A549 (cell line): ENCODE measurements around the gene ZNF511. TPM values are rescaled to one million over a fixed set of nuclear protein-coding genes. Genes with fewer than 3 reads are reported as not detected.

Experiments
- ATAC-seq, 2 experiments: fragments of 200-7000 bp in 1 of 2; fragments of >200 bp in 1 of 2; cut with Nextera tagmentation in 1 of 2; cut with Tn5 transposase in 1 of 2; 3 replicates each; pipeline versions ENCODE4 v1.8.0 to v1.9.1; 2018 to 2020; ENCODE audit warnings: mild to moderate bottlenecking in 1 of 2, moderate library complexity in 1 of 2
- CTCF ChIA-PET: fragments of 300-600 bp; sonication (Branson Sonifier 250); formaldehyde crosslinking; extraction: SDS; loops from one replicate; lab custom pipeline; 2021; ENCODE audit warnings: antibody characterized with exemption, inconsistent platforms; lab: Yijun Ruan, JAX
- POLR2A ChIA-PET: fragments of 350-600 bp; formaldehyde crosslinking; extraction: SDS; loops from one replicate; lab custom pipeline; 2021; ENCODE audit warnings: antibody characterized with exemption, inconsistent platforms; lab: Yijun Ruan, JAX
- DNase-seq, 2 experiments: peaks; one replicate each; pipeline versions ENCODE4 v3.0.0 to v3.0.0-alpha.2; 2011 to 2016; ENCODE audit warnings: low read depth in 1 of 2, low spot score in 1 of 2
- FAIRE-seq: peaks from 2 replicates; lab custom pipeline; 2011; peaks lifted over from hg19 to GRCh38; lab: Jason Lieb, UNC
- H3K27ac ChIP-seq, 2 experiments: fragments of >200 bp; sonication (Bioruptor Twin); formaldehyde crosslinking; 3 replicates each; pipeline ENCODE4 v1.5.1; 2016 to 2017
- H3K4me1 ChIP-seq: fragments of >200 bp; sonication (Bioruptor Twin); formaldehyde crosslinking; 3 replicates; pipeline ENCODE4 v1.6.1; 2016
- H3K4me2 ChIP-seq: fragments of >200 bp; sonication (Bioruptor Twin); formaldehyde crosslinking; 3 replicates; pipeline ENCODE4 v1.6.1; 2016
- H3K4me3 ChIP-seq: fragments of >200 bp; sonication (Bioruptor Twin); formaldehyde crosslinking; 3 replicates; pipeline ENCODE4 v1.5.1; 2016
- H3K9me3 ChIP-seq: fragments of >200 bp; sonication (Bioruptor Twin); formaldehyde crosslinking; 3 replicates; pipeline ENCODE4 v1.6.1; 2016
- BCL3 ChIP-seq: fragments of >200 bp; sonication (Bioruptor Twin); formaldehyde crosslinking; IDR thresholded peaks from 3 replicates; pipeline ENCODE4 v1.6.1; 2016
- BHLHE40 ChIP-seq: IDR thresholded peaks from 2 replicates; pipeline ENCODE4 v1.6.1; 2012; ENCODE audit warnings: low read depth, low read length, inconsistent platforms
- CBX2 ChIP-seq: fragments of 200-600 bp; sonication (generic); IDR thresholded peaks from 2 replicates; pipeline ENCODE4 v1.6.1; 2016; ENCODE audit warnings: low read depth, mild to moderate bottlenecking, borderline replicate concordance
- CBX8 ChIP-seq: fragments of 200-600 bp; sonication (generic); IDR thresholded peaks from 2 replicates; pipeline ENCODE4 v1.6.1; 2016
- CHD4 ChIP-seq: fragments of 200-600 bp; sonication (generic); IDR thresholded peaks from 2 replicates; pipeline ENCODE4 v1.6.1; 2016; ENCODE audit warnings: antibody characterized with exemption, mild to moderate bottlenecking, borderline replicate concordance
- EHF ChIP-seq: fragments of 250-450 bp; sonication (Bioruptor Pico); IDR thresholded peaks from 2 replicates; pipeline ENCODE4 v1.5.0; 2020; ENCODE audit warnings: mild to moderate bottlenecking
- EHMT2 ChIP-seq: fragments of 200-600 bp; sonication (generic); IDR thresholded peaks from 2 replicates; pipeline ENCODE4 v1.6.1; 2016; ENCODE audit warnings: antibody characterized with exemption, low read depth, mild to moderate bottlenecking, moderate library complexity
- FOXS1 ChIP-seq: fragments of 250-450 bp; sonication (Bioruptor Pico); IDR thresholded peaks from 2 replicates; pipeline ENCODE4 v1.5.0; 2020; ENCODE audit warnings: mild to moderate bottlenecking, moderate library complexity
- GATA3 ChIP-seq: IDR thresholded peaks from 2 replicates; pipeline ENCODE4 v1.6.1; 2012; ENCODE audit warnings: borderline replicate concordance
- HDAC2 ChIP-seq: fragments of 200-600 bp; sonication (generic); IDR thresholded peaks from 2 replicates; pipeline ENCODE4 v1.6.1; 2016
- HOXA7 ChIP-seq: fragments of 250-450 bp; sonication (Bioruptor Pico); IDR thresholded peaks from 2 replicates; pipeline ENCODE4 v1.5.0; 2020; ENCODE audit warnings: mild to moderate bottlenecking, moderate library complexity
- HOXB5 ChIP-seq: fragments of 250-450 bp; sonication (Bioruptor Pico); IDR thresholded peaks from 2 replicates; pipeline ENCODE4 v1.5.0; 2020; ENCODE audit warnings: mild to moderate bottlenecking, moderate library complexity
- JUNB ChIP-seq: fragments of >200 bp; sonication (Bioruptor Twin); formaldehyde crosslinking; IDR thresholded peaks from 2 replicates; pipeline ENCODE4 v1.6.1; 2016
- MAZ ChIP-seq: fragments of 150-350 bp; IDR thresholded peaks from 2 replicates; pipeline ENCODE4 v1.6.1; 2014; ENCODE audit warnings: antibody characterized with exemption, low read depth, low read length, borderline replicate concordance
- NR3C1 ChIP-seq: fragments of >200 bp; sonication (Bioruptor Twin); formaldehyde crosslinking; IDR thresholded peaks from 3 replicates; pipeline ENCODE4 v1.6.1; 2017
- PBX3 ChIP-seq: IDR thresholded peaks from 2 replicates; pipeline ENCODE4 v1.6.1; 2012
- RAD21 ChIP-seq, 2 experiments: fragments of >200 bp in 1 of 2; sonication (Bioruptor Twin) in 1 of 2; formaldehyde crosslinking in 1 of 2; IDR thresholded peaks in 1 of 2; conservative IDR thresholded peaks in 1 of 2; 2 replicates in 1 of 2; 3 replicates in 1 of 2; pipeline ENCODE4 v1.6.1; 2012 to 2018; ENCODE audit warnings: inconsistent platforms in 1 of 2
- RARB ChIP-seq: fragments of 250-450 bp; sonication (Bioruptor Pico); IDR thresholded peaks from 2 replicates; pipeline ENCODE4 v1.8.0; 2021; ENCODE audit warnings: mild to moderate bottlenecking, moderate library complexity
- REST ChIP-seq: fragments of 200-600 bp; sonication (generic); IDR thresholded peaks from 2 replicates; pipeline ENCODE4 v1.6.1; 2016; ENCODE audit warnings: antibody characterized with exemption, mild to moderate bottlenecking, moderate library complexity
- RFX5 ChIP-seq: fragments of 450-650 bp; IDR thresholded peaks from 2 replicates; pipeline ENCODE4 v1.7.1; 2014; ENCODE audit warnings: antibody characterized with exemption, mild to moderate bottlenecking, moderate library complexity
- SMC3 ChIP-seq: fragments of >200 bp; sonication (Bioruptor Twin); formaldehyde crosslinking; IDR thresholded peaks from 3 replicates; pipeline ENCODE4 v1.6.1; 2018; ENCODE audit warnings: inconsistent platforms
- SREBF2 ChIP-seq: fragments of 450-650 bp; IDR thresholded peaks from 2 replicates; pipeline ENCODE4 v1.6.1; 2014; ENCODE audit warnings: mild to moderate bottlenecking, moderate library complexity
- TFCP2L1 ChIP-seq: fragments of 250-450 bp; sonication (Bioruptor Pico); IDR thresholded peaks from 2 replicates; pipeline ENCODE4 v1.5.0; 2021; ENCODE audit warnings: mild to moderate bottlenecking
- ZC3H11A ChIP-seq: fragments of 450-650 bp; IDR thresholded peaks from 2 replicates; pipeline ENCODE4 v1.6.1; 2014; ENCODE audit warnings: antibody characterized with exemption, mild to moderate bottlenecking
- ZFP36 ChIP-seq: fragments of 450-650 bp; IDR thresholded peaks from 2 replicates; pipeline ENCODE4 v1.6.1; 2014; ENCODE audit warnings: borderline replicate concordance; ENCODE audit not compliant: partially characterized antibody
- WGBS: methylation state at CpG from one replicate; pipeline ENCODE4 v1.1.6; 2017; ENCODE audit errors: missing lambda C conversion rate; 5-methylcytosine and 5-hydroxymethylcytosine counted together
- polyA plus RNA-seq, 4 experiments: library from polyadenylated mRNA; depleted of rRNA in 3 of 4; stranded (reverse); fragments of >200 nt; fragmentation: RNase III in 1 of 4; extraction: RNeasy Plus Mini Kit Qiagen cat#74134 plus additional on column Dnase treatment in 1 of 4; gene quantifications; 2 replicates in 3 of 4; 3 replicates in 1 of 4; pipeline ENCODE4 v1.2.3, GENCODE V29; 2011 to 2017
- TF ChIP-seq, protein P1 (sequence below): fragments of 450-650 bp; IDR thresholded peaks from 2 replicates; pipeline ENCODE4 v1.6.1; 2014; ENCODE audit warnings: antibody characterized with exemption
- TF ChIP-seq, protein P2 (sequence below): fragments of 250-450 bp; sonication (Bioruptor Pico); IDR thresholded peaks from 2 replicates; pipeline ENCODE4 v1.5.0; 2020; ENCODE audit warnings: low read depth, mild to moderate bottlenecking, moderate library complexity

ZNF511 gene
- polyA plus RNA-seq, 2 of the 4 experiments (the other 2 are of a cell fraction) = 40.2 to 43.6 TPM

DNA sequence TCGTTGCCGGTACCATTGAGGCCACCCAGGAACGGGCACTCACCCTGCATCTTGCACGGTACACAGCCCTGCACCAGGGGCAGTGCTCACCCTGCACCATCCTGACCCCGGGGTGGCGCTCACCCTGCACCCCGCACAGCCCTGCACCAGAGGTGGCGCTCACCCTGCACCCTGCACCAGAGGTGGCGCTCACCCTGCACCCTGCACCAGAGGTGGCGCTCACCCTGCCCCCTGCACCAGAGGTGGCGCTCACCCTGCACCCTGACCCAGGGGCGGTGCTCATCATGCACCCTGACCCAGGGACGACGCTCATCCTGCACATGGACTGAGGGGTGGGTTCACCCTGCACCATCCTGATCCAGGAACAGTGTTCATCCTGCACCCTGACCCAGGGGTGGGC is 6.5 kb upstream of the ZNF511 start:
- Histone ChIP-seq H3K9me3 (no peaks in the 10 kb centered on the region), H3K4me3 (no peak overlapping the region), H3K27ac (no peak overlapping the region), H3K4me1 (peaks cover 6% of the 10 kb centered on the region), H3K4me2 (no peak overlapping the region)
- ATAC-seq = peak; percentile 34 to 55; a peak in 4 of 6 replicates
- no peak for DNase-seq
- CTCF ChIA-PET = interaction anchor here (0.8 to 2.6 kb wide), 5 partner anchors 8 to 159 kb away, joined by 4 to 18 read pairs (median 4); no protein-coding TSS in a partner anchor
- no peak for FAIRE-seq
- 98% methylated on average over 5 of the region's 14 CpGs for WGBS
- TF ChIP-seq PBX3 (no peak), ZC3H11A (no peak), REST (no peak), ZFP36 (no peak), BCL3 (no peak), JUNB (no peak), CBX8 (no peak), RARB (no peak), NR3C1 (no peak), RFX5 (no peak), EHMT2 (no peak), RAD21 (conservative IDR thresholded peaks at IDR 0.05 in 1 of 2, IDR thresholded peaks at IDR 0.05 in 1 of 2) (no peak), EHF (no peak), HOXA7 (CRISPR knock-in tag) (no peak), TFCP2L1 (CRISPR knock-in tag) (no peak), SMC3 (no peak), SREBF2 (no peak)
- TF ChIP-seq, protein P1, sequence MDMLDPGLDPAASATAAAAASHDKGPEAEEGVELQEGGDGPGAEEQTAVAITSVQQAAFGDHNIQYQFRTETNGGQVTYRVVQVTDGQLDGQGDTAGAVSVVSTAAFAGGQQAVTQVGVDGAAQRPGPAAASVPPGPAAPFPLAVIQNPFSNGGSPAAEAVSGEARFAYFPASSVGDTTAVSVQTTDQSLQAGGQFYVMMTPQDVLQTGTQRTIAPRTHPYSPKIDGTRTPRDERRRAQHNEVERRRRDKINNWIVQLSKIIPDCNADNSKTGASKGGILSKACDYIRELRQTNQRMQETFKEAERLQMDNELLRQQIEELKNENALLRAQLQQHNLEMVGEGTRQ = no peak
- TF ChIP-seq, protein P2, sequence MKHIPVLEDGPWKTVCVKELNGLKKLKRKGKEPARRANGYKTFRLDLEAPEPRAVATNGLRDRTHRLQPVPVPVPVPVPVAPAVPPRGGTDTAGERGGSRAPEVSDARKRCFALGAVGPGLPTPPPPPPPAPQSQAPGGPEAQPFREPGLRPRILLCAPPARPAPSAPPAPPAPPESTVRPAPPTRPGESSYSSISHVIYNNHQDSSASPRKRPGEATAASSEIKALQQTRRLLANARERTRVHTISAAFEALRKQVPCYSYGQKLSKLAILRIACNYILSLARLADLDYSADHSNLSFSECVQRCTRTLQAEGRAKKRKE (CRISPR knock-in tag) = no peak
- POLR2A ChIA-PET = no interaction called here

DNA sequence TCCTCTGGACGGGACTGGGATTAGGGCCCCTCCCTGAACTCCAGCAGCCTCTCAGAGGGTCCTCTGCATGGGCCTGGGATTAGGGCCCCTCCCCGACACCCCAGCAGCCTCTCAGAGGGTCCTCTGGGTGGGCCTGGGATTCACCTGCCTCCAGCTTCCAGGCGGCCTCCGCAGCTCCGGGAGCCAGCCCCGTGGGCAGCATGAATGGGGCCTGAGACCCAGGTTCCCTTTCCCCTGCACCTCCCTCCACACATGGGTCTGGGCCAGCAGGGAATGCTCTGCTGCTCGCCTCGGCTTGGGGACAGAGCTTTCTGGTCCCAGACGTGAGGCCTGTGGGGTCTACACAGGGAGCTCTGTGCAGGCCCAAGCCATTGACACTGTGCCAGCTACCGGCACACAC is 5.5 kb upstream of the ZNF511 start:
- CTCF ChIA-PET = interaction anchor here (0.8 to 2.6 kb wide), 6 partner anchors 9 to 160 kb away, joined by 3 to 18 read pairs (median 4); no protein-coding TSS in a partner anchor
- WGBS = 85% methylated on average over 8 of the region's 10 CpGs

More for the DNA sequence above, 5.5 kb upstream of the ZNF511 start:
- peaks cover 11% of the 10 kb centered on the region for H3K4me1 ChIP-seq
- no peak overlapping the region for H3K4me2 ChIP-seq
- no peak overlapping the region for H3K27ac ChIP-seq
- no peaks in the 10 kb centered on the region for H3K9me3 ChIP-seq
- no peak for ATAC-seq
- TF ChIP-seq HDAC2 = no peak
- no peak for TF ChIP-seq CHD4
- no peak for TF ChIP-seq BHLHE40
- TF ChIP-seq RAD21 (conservative IDR thresholded peaks at IDR 0.05 in 1 of 2, IDR thresholded peaks at IDR 0.05 in 1 of 2) = no peak
- no peak for TF ChIP-seq FOXS1 (CRISPR knock-in tag)
- TF ChIP-seq, protein P1 = no peak
- no peak for TF ChIP-seq SMC3
- no peak for TF ChIP-seq CBX2
- TF ChIP-seq CBX8 = no peak
- no peak for TF ChIP-seq HOXB5 (CRISPR knock-in tag)
- no peak for TF ChIP-seq NR3C1
- TF ChIP-seq GATA3 = no peak
- no peak for TF ChIP-seq BCL3
- TF ChIP-seq EHF = no peak
- TF ChIP-seq EHMT2 = no peak
- TF ChIP-seq MAZ = no peak
- TF ChIP-seq, all 56 proteins: peak for 0
- no peak for FAIRE-seq
- no peak for DNase-seq
- no peak overlapping the region for H3K4me3 ChIP-seq
- POLR2A ChIA-PET = no interaction called here
